Mucosa of descending colon (tissue), 3 donors: ENCODE results near the gene CENPT. TPM values are rescaled to one million over a fixed set of nuclear protein-coding genes. Genes with fewer than 3 reads are reported as not detected.

ENCODE experiments used
- ATAC-seq: fragments of 200-7000 bp; cut with Tn5 transposase; one replicate; pipeline ENCODE4 v1.9.1; 2020; ENCODE audit warnings: mild to moderate bottlenecking, moderate library complexity
- DNase-seq, 3 donors: peaks; one replicate each; pipeline ENCODE4 v3.0.0-alpha.2; 2020
- H3K36me3 ChIP-seq: fragments of 200-600 bp; one replicate; pipeline ENCODE4 v1.8.0; 2021; ENCODE audit warnings: low read depth, mild to moderate bottlenecking
- H3K4me1 ChIP-seq: fragments of 200-600 bp; one replicate; pipeline ENCODE4 v1.8.0; 2021; ENCODE audit warnings: low read depth, mild to moderate bottlenecking
- H3K4me3 ChIP-seq: fragments of 200-600 bp; one replicate; pipeline ENCODE4 v1.8.0; 2021; ENCODE audit warnings: mild to moderate bottlenecking
- H3K9me3 ChIP-seq: fragments of 200-600 bp; one replicate; pipeline ENCODE4 v1.8.0; 2021; ENCODE audit warnings: mild to moderate bottlenecking
- CTCF ChIP-seq: fragments of 200-600 bp; IDR thresholded peaks from one replicate; pipeline ENCODE4 v1.8.0; 2022; ENCODE audit warnings: antibody characterized with exemption, mild to moderate bottlenecking
- intact Hi-C, 2 donors: fragments of 100-400 bp; cut with DNase I in 1 of 2; cut with micrococcal nuclease in 1 of 2; formaldehyde crosslinking; loops; one replicate each; pipeline versions ENCODE4 v1.11.0 to v1.11.1; 2022; cut with DNase I, micrococcal nuclease
- total RNA-seq, 3 donors: library from RNA; stranded (reverse); fragmentation: NEBNext Ultra II Directional in 2 of 3; extraction: Animal tissue kit (Norgen Biotek cat#: 25700) in 2 of 3; gene quantifications; one replicate each; pipeline versions ENCODE4 v1.2.1 to v1.2.4, GENCODE V29; 2021 to 2023
- donor health status: DM: no; HTN: no; CAD: no; lungs with moderate emphysema.
- donor health status: DM: no; HTN: no; CAD: no.
- donor health status: DM: no; HTN: yes; CAD: no.

CENPT gene
- total RNA-seq, 3 donors from 2014 or later: 33.2 to 55.0 (median 36.6) TPM

DNA sequence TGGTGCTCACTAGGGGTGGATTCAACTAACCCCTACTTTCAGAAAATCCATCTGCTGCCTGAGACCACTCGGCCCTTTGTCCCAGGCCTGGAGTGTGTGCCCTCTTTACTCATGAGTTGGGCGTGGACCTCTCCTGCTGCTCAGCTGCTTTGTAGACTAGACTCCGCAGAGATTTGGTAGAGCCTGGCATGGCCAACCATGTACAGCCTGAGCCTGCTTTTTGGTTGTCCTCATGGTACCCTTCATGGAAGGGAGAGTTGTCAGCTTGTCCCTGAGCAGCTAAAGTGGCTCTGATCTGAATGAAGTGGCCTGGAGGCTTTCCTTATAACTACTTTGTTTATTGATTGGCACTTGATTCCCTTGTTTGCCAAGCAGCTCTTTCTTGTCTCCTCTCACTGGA, 26.9 kb upstream of the CENPT start:
- H3K4me3 ChIP-seq: no peak overlapping the region
- TF ChIP-seq CTCF: no peak
- intact Hi-C loops: no loop called here
- peaks cover 23% of the 10 kb centered on the region for H3K36me3 ChIP-seq
- ATAC-seq (no peak), DNase-seq (no peak)
- no peaks in the 10 kb centered on the region for H3K9me3 ChIP-seq
- H3K4me1 ChIP-seq: peaks cover 9% of the 10 kb centered on the region

DNA sequence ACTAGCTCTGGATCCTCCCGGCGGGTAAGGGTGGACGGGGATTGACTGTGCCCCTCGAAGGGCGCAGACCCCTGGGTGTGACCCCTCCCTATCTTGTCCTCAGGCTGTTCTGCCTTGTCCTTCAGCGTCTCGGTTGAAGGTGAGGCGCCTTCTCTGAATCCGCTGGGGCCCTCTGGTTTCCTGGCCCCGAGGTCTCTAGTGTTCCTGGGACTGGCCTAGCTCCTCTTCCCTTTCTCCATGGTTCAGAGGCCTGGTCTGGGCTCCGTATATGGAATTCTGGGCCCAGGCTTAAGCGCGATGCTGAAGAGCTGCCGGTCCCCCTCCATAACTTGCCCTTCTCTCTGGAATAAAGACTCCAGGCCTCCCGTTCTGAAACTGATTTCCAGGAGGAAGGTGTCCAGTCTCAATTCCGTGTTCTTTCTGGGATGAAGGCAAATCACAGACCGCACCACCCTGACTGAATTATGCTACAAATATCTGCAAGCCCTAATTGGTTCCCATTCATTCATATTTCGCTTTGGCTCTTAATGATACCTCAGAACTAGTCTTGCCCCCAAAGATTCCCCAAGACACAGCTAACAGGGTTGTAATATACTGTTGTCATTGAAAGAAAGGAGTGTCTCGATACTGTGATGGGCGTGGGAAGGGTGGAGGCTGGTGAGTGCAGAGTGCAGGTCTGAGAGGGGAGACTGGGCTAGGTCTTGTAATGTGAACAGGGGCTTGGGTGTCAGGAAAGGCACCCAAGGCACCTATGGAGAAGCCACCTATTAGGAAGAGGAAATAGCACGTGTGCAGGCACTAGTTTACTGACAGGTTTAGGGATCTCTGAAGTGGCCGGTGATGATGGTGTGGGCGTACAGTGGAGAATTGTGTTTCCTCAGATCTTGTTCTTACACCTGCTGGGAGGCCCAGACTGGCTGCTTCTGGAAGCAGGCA, 26.2 kb upstream of the CENPT start:
- peaks cover 16% of the 10 kb centered on the region for H3K36me3 ChIP-seq
- no peaks in the 10 kb centered on the region for H3K9me3 ChIP-seq
- intact Hi-C loops: no loop called here
- TF ChIP-seq CTCF: no peak
- H3K4me1 ChIP-seq: peaks cover 9% of the 10 kb centered on the region
- ATAC-seq (peak; percentile 49), DNase-seq (no peak)
- H3K4me3 ChIP-seq: peak overlapping the region; percentile 97

GRCh38 chr16:67872631-67873434, 25.3 kb upstream of the CENPT start, which contains the start of gene EDC4:
Gene EDC4, plus strand, starts transcription at chr16:67873052. Its CDS starts 210 bp downstream, at chr16:67873262.
- intact Hi-C loops: no loop called here
- peak; percentile 85 to 93 (median 91) for DNase-seq
- H3K9me3 ChIP-seq: no peaks in the 10 kb centered on the region
- peak; percentile 95 for ATAC-seq
- H3K36me3 ChIP-seq: peaks cover 11% of the 10 kb centered on the region
- TF ChIP-seq CTCF: no peak
- H3K4me3 ChIP-seq: peak within 1 kb of the TSS; percentile 97
- peaks cover 9% of the 10 kb centered on the region for H3K4me1 ChIP-seq

- H3K4me1 ChIP-seq: peaks cover 9% of the 10 kb centered on the region
- H3K36me3 ChIP-seq: peaks cover 4% of the 10 kb centered on the region
- intact Hi-C loops: no loop called here
- no peaks in the 10 kb centered on the region for H3K9me3 ChIP-seq
- DNase-seq (no peak), ATAC-seq (no peak)
- no peak for TF ChIP-seq CTCF
- no peak overlapping the region for H3K4me3 ChIP-seq
Measured at GRCh38 chr16:67872131-67872630, 24.7 kb upstream of the CENPT start.

DNA sequence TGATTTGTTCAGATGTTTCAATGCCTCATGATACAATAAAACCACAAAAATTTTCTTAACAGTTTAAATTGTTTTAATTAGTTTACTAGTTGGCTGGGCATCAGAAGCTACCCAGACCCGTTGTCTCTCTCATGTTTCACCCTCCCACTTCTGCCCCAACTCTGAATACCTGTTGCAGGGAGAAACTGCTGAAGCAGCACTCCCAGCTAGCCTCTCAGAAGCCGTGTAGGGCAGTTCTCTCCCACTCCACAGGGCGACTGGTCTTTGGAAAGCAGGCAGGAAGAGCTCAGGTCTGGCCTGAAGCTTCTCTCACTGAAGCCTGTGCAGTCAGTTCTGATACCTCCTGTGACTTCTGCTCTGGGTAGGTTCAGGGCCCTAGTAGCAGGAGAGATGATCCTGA, 23.8 kb upstream of the CENPT start:
- TF ChIP-seq CTCF: no peak
- intact Hi-C loops: no loop called here
- Histone ChIP-seq H3K4me3 (no peak overlapping the region), H3K9me3 (no peaks in the 10 kb centered on the region), H3K4me1 (peaks cover 9% of the 10 kb centered on the region), H3K36me3 (no peaks in the 10 kb centered on the region)
- no peak for DNase-seq
- ATAC-seq: no peak
